H9 (cell line): ENCODE measurements around the gene ARSI. TPM values are rescaled to one million over a fixed set of nuclear protein-coding genes. Genes with fewer than 3 reads are reported as not detected.

Experiments used
- DNase-seq: peaks from one replicate; pipeline ENCODE4 v3.0.0-alpha.2; 2017
- H2AFZ ChIP-seq: one replicate; pipeline ENCODE4 v1.6.1; 2013; ENCODE audit warnings: mild to moderate bottlenecking, low read length, control low read depth, moderate library complexity
- H2AK5ac ChIP-seq: 2 replicates; pipeline ENCODE4 v1.6.1; 2013; ENCODE audit warnings: low read length, control low read depth, mixed read lengths; ENCODE audit not compliant: insufficient read length
- H2BK120ac ChIP-seq: one replicate; pipeline ENCODE4 v1.6.1; 2013; ENCODE audit warnings: low read depth, mild to moderate bottlenecking, low read length, control low read depth, inconsistent platforms; ENCODE audit not compliant: poor library complexity, severe bottlenecking
- H2BK12ac ChIP-seq: 2 replicates; pipeline ENCODE4 v1.6.1; 2013; ENCODE audit warnings: low read length, control low read depth, mixed read lengths, low read depth; ENCODE audit not compliant: insufficient read length
- H2BK15ac ChIP-seq: 2 replicates; pipeline ENCODE4 v1.6.1; 2013; ENCODE audit warnings: low read depth, low read length, control low read depth
- H2BK20ac ChIP-seq: one replicate; pipeline ENCODE4 v1.6.1; 2013; ENCODE audit warnings: low read depth, mild to moderate bottlenecking, low read length, control low read depth, inconsistent platforms; ENCODE audit not compliant: poor library complexity, severe bottlenecking
- H2BK5ac ChIP-seq: 2 replicates; pipeline ENCODE4 v1.6.1; 2013; ENCODE audit warnings: low read length, control low read depth, mixed read lengths; ENCODE audit not compliant: insufficient read length
- H3K14ac ChIP-seq: 2 replicates; pipeline ENCODE4 v1.6.1; 2013; ENCODE audit warnings: low read length, control low read depth; ENCODE audit not compliant: insufficient read depth
- H3K18ac ChIP-seq: 2 replicates; pipeline ENCODE4 v1.6.1; 2013; ENCODE audit warnings: low read depth, mild to moderate bottlenecking, mixed read lengths, low read length, control low read depth; ENCODE audit not compliant: insufficient read length
- H3K23ac ChIP-seq: 2 replicates; pipeline ENCODE4 v1.6.1; 2013; ENCODE audit warnings: low read length, control low read depth, mixed read lengths, low read depth; ENCODE audit not compliant: insufficient read length
- H3K23me2 ChIP-seq: 2 replicates; pipeline ENCODE4 v1.6.1; 2013; ENCODE audit warnings: low read depth, mild to moderate bottlenecking, mixed read lengths, low read length, control low read depth; ENCODE audit not compliant: insufficient read length, poor library complexity, severe bottlenecking
- H3K27ac ChIP-seq: 2 replicates; pipeline ENCODE4 v1.5.1; 2013; ENCODE audit warnings: low read length, control low read depth, mixed read lengths, low read depth; ENCODE audit not compliant: insufficient read length
- H3K27me3 ChIP-seq: 2 replicates; pipeline ENCODE4 v1.6.1; 2013; ENCODE audit warnings: low read length, control low read depth, inconsistent platforms; ENCODE audit not compliant: insufficient read depth
- H3K4ac ChIP-seq: 2 replicates; pipeline ENCODE4 v1.6.1; 2013; ENCODE audit warnings: low read depth, mild to moderate bottlenecking, control low read depth, inconsistent platforms, low read length, moderate library complexity
- H3K4me1 ChIP-seq: 2 replicates; pipeline ENCODE4 v1.6.1; 2013; ENCODE audit warnings: low read length, control low read depth, inconsistent platforms; ENCODE audit not compliant: insufficient read depth
- H3K4me2 ChIP-seq: 2 replicates; pipeline ENCODE4 v1.6.1; 2013; ENCODE audit warnings: low read length, control low read depth, mixed read lengths; ENCODE audit not compliant: insufficient read length, insufficient read depth
- H3K56ac ChIP-seq: 2 replicates; pipeline ENCODE4 v1.6.1; 2013; ENCODE audit warnings: low read depth, mild to moderate bottlenecking, mixed read lengths, low read length, control low read depth; ENCODE audit not compliant: insufficient read length
- H3K79me1 ChIP-seq: 2 replicates; pipeline ENCODE4 v1.6.1; 2013; ENCODE audit warnings: low read depth, mild to moderate bottlenecking, moderate library complexity, low read length, control low read depth, inconsistent platforms; ENCODE audit not compliant: insufficient read depth, poor library complexity, severe bottlenecking
- H3K79me2 ChIP-seq: 2 replicates; pipeline ENCODE4 v1.6.1; 2013; ENCODE audit warnings: low read length, control low read depth, inconsistent platforms; ENCODE audit not compliant: insufficient read depth
- H3K9ac ChIP-seq: 2 replicates; pipeline ENCODE4 v1.6.1; 2013; ENCODE audit warnings: low read length, control low read depth, mixed read lengths; ENCODE audit not compliant: insufficient read length; ENCODE audit errors: extremely low read depth
- H3K9me3 ChIP-seq: one replicate; pipeline ENCODE4 v1.6.1; 2013; ENCODE audit warnings: low read depth, low read length, inconsistent platforms; ENCODE audit not compliant: control insufficient read depth
- H3T11ph ChIP-seq: one replicate; pipeline ENCODE4 v1.6.1; 2013; ENCODE audit warnings: mild to moderate bottlenecking, low read length, control low read depth, inconsistent platforms
- H4K20me1 ChIP-seq: one replicate; pipeline ENCODE4 v1.6.1; 2013; ENCODE audit not compliant: control insufficient read depth, insufficient read length, insufficient read depth
- H4K5ac ChIP-seq: 2 replicates; pipeline ENCODE4 v1.6.1; 2013; ENCODE audit warnings: low read depth, mild to moderate bottlenecking, mixed read lengths, low read length, control low read depth; ENCODE audit not compliant: insufficient read length
- H4K8ac ChIP-seq: replicated peaks from 2 replicates; pipeline ENCODE4 v1.6.1; 2013; ENCODE audit warnings: low read length, control low read depth, mixed read lengths, low read depth; ENCODE audit not compliant: insufficient read length
- H4K91ac ChIP-seq: 2 replicates; pipeline ENCODE4 v1.6.1; 2013; ENCODE audit warnings: low read depth, mild to moderate bottlenecking, moderate library complexity, mixed read lengths, low read length, control low read depth; ENCODE audit not compliant: insufficient read length
- H3K27ac Mint-ChIP-seq, 3 experiments: 2 replicates in 2 of 3; 3 replicates in 1 of 3; pipeline ENCODE4 v1.8.0; 2020 to 2021; ENCODE audit warnings: mixed read lengths in 3 of 3, mild to moderate bottlenecking in 1 of 3, moderate library complexity in 1 of 3
- H3K27me3 Mint-ChIP-seq: 2 replicates; pipeline ENCODE4 v1.8.0; 2021; ENCODE audit warnings: low read depth, mild to moderate bottlenecking, moderate library complexity, mixed read lengths
- H3K36me3 Mint-ChIP-seq, 3 experiments: 2 replicates in 2 of 3; 3 replicates in 1 of 3; pipeline ENCODE4 v1.8.0; 2020 to 2021; ENCODE audit warnings: low read depth in 3 of 3, mixed read lengths in 3 of 3; ENCODE audit not compliant: insufficient read depth in 1 of 3
- H3K4me1 Mint-ChIP-seq, 2 experiments: 2 replicates each; pipeline ENCODE4 v1.8.0; 2020; ENCODE audit warnings: mixed read lengths in 2 of 2
- H3K4me3 Mint-ChIP-seq, 2 experiments: 2 replicates in 1 of 2; 3 replicates in 1 of 2; pipeline ENCODE4 v1.8.0; 2020 to 2021; ENCODE audit warnings: mild to moderate bottlenecking in 2 of 2, mixed read lengths in 2 of 2, moderate library complexity in 1 of 2
- H3K9me3 Mint-ChIP-seq, 2 experiments: 2 replicates in 1 of 2; 3 replicates in 1 of 2; pipeline ENCODE4 v1.8.0; 2020; ENCODE audit warnings: mild to moderate bottlenecking in 2 of 2, mixed read lengths in 2 of 2, moderate library complexity in 1 of 2
- WGBS: extraction: QIAGEN DNeasy Blood & Tissue Kit; methylation state at CpG from one replicate; pipeline ENCODE4 v1.1.7; 2013; ENCODE audit warnings: missing lambda C conversion rate, low lambda C conversion rate, mixed read lengths; ENCODE audit not compliant: insufficient read length; ENCODE audit errors: extremely low coverage; 5-methylcytosine and 5-hydroxymethylcytosine counted together
- long read RNA-seq: library from polyadenylated mRNA; unstranded; transcript quantifications from one replicate; pipeline ENCODE4 v2.0.0, GENCODE V29; 2020
- total RNA-seq: library from RNA; stranded (reverse); gene quantifications from 2 replicates; pipeline ENCODE4 v1.2.1, GENCODE V29; 2021
- TF ChIP-seq, protein P1 (sequence below): fragments of 200-600 bp; sonication (generic); conservative IDR thresholded peaks from 3 replicates; pipeline ENCODE4 v1.8.0; 2021; ENCODE audit warnings: antibody characterized with exemption, mild to moderate bottlenecking

ARSI gene
- total RNA-seq = 1.3 and 1.7 TPM in 2 replicates
- long read RNA-seq, partial matches to known transcripts = 0 of 2 reads
- long read RNA-seq, other reads (novel, unspliced or antisense) = 1 of 2 reads

DNA sequence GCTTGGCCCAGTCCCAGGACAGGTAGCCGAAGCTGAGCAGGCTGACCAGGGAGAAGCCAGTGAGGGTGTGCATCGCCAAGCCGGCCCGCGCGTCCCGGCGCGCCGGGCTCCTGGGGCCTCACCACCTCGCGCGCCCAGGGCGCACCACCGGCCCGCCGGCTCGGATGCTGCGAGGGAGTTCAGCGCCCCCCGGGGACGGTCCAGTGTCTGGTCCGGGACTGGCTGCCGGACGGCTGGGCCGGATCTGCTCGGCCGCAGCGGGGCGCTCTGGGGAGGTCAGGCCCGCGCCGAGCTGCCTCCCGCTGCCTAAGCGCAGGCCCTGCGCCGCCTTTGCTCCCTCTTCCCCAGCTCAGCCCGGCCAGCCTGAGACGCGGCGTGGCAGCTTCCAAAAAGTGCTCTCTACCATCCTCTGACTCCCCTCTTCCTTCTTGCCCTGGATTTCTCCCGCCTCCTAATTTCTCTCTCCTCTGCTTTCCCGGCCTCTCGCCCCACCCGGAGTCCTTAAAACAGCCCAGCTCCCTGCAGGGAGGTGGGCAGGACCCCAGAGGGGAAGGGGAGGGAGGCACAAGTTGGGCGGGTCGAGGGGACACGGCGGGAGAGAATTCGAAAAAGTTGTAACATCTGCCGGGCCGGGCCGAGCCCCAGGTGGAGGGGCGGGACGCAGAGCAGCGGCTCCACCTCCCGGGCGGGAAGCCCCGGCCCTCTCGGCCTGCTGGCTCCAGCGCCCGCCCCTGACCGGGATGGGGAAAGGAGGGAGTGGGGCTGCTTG, at the start of gene ARSI:
Gene ARSI (minus strand): TSS at position 605 of the 769 bp plus-strand sequence. CDS start 532 bp downstream, at position 73.
- peak within 1 kb of the TSS; percentile 76 to 89 for H3K4me3 Mint-ChIP-seq
- Histone ChIP-seq H3K4ac (no peak within 1 kb of the TSS), H3K56ac (no peak within 1 kb of the TSS), H2BK12ac (no peak within 1 kb of the TSS), H3K14ac (no peak within 1 kb of the TSS), H3T11ph (no peak within 1 kb of the TSS), H2BK20ac (no peak within 1 kb of the TSS), H2AFZ (peak within 1 kb of the TSS; percentile 63), H3K27ac (no peak within 1 kb of the TSS), H2BK15ac (no peak within 1 kb of the TSS), H3K18ac (peak within 1 kb of the TSS; percentile 23), H2BK5ac (no peak within 1 kb of the TSS), H4K8ac (no peak within 1 kb of the TSS), H3K4me1 (peaks cover 5% of the 10 kb centered on the region; the same call in 1 of the 2 replicates), H3K23ac (no peak within 1 kb of the TSS), H3K27me3 (no peaks in the 10 kb centered on the region; the same call in 1 of the 2 replicates), H3K4me2 (peak within 1 kb of the TSS; percentile 72), H3K9me3 (no peaks in the 10 kb centered on the region), H2AK5ac (no peak within 1 kb of the TSS), H4K91ac (no peak within 1 kb of the TSS), H3K23me2 (peaks cover 12% of the 10 kb centered on the region), H2BK120ac (no peak within 1 kb of the TSS), H4K5ac (no peak within 1 kb of the TSS), H3K79me1 (no peaks in the 10 kb centered on the region), H3K79me2 (no peaks in the 10 kb centered on the region), H3K9ac (peak within 1 kb of the TSS; percentile 43), H4K20me1 (no peaks in the 10 kb centered on the region)
- peaks cover 46 to 59% of the 10 kb centered on the region in 2 experiments for H3K4me1 Mint-ChIP-seq
- DNase-seq = peak; percentile 89
- no peaks in the 10 kb centered on the region for H3K36me3 Mint-ChIP-seq
- no peaks in the 10 kb centered on the region for H3K9me3 Mint-ChIP-seq
- WGBS = no CpG with 5 or more reads among the region's 63 CpGs
- H3K27ac Mint-ChIP-seq = peak within 1 kb of the TSS; percentile 83 to 98 (median 91); a peak in 5 of 7 replicates
- peaks cover 21% of the 10 kb centered on the region for H3K27me3 Mint-ChIP-seq
- TF ChIP-seq, protein P1, sequence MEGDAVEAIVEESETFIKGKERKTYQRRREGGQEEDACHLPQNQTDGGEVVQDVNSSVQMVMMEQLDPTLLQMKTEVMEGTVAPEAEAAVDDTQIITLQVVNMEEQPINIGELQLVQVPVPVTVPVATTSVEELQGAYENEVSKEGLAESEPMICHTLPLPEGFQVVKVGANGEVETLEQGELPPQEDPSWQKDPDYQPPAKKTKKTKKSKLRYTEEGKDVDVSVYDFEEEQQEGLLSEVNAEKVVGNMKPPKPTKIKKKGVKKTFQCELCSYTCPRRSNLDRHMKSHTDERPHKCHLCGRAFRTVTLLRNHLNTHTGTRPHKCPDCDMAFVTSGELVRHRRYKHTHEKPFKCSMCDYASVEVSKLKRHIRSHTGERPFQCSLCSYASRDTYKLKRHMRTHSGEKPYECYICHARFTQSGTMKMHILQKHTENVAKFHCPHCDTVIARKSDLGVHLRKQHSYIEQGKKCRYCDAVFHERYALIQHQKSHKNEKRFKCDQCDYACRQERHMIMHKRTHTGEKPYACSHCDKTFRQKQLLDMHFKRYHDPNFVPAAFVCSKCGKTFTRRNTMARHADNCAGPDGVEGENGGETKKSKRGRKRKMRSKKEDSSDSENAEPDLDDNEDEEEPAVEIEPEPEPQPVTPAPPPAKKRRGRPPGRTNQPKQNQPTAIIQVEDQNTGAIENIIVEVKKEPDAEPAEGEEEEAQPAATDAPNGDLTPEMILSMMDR = peak; percentile 56
